PFSK-1 (cell line): ENCODE measurements around the gene KRTAP10-3.

Experiments used
- FOXP2 ChIP-seq: optimal IDR thresholded peaks from 2 replicates; pipeline ENCODE3; 2011; ENCODE audit warnings: borderline replicate concordance, control low read depth, inconsistent platforms; ENCODE audit not compliant: insufficient read depth; ENCODE audit errors: extremely low read length, extremely low read depth
- POLR2AphosphoS5 ChIP-seq: IDR thresholded peaks from 2 replicates; pipeline ENCODE4 v1.6.1; 2012; ENCODE audit warnings: low read depth, mild to moderate bottlenecking, control low read depth, low read length, moderate library complexity
- REST ChIP-seq, 2 experiments: IDR thresholded peaks; 2 replicates each; pipeline versions ENCODE4 v1.6.1 to v1.8.0; 2011 to 2012; ENCODE audit warnings: low read depth in 2 of 2, low read length in 2 of 2, control low read depth in 1 of 2, inconsistent platforms in 1 of 2, mild to moderate bottlenecking in 1 of 2, moderate library complexity in 1 of 2; ENCODE audit not compliant: insufficient read depth in 1 of 2
- SIN3A ChIP-seq: IDR thresholded peaks from 2 replicates; pipeline ENCODE4 v1.6.1; 2012; ENCODE audit warnings: mild to moderate bottlenecking, low read length, moderate library complexity, borderline replicate concordance; ENCODE audit not compliant: insufficient read depth
- TAF1 ChIP-seq: IDR thresholded peaks from 2 replicates; pipeline ENCODE4 v1.6.1; 2012; ENCODE audit warnings: low read length, control low read depth, borderline replicate concordance; ENCODE audit not compliant: insufficient read depth

Gene KRTAP10-3

GRCh38 chr21:44528634-44528995 is 30.0 kb downstream of the KRTAP10-3 start:
- TF ChIP-seq SIN3A (no peak), TAF1 (no peak), REST (IDR thresholded peaks at IDR 0.05; ENCODE audit: insufficient read depth in 1 of 2, low read depth in 2 of 2, low read length in 2 of 2) (no peak), POLR2AphosphoS5 (no peak), FOXP2 (no peak)

- TF ChIP-seq REST (IDR thresholded peaks at IDR 0.05; ENCODE audit: insufficient read depth in 1 of 2, low read depth in 2 of 2, low read length in 2 of 2): no peak
- TF ChIP-seq POLR2AphosphoS5: no peak
- no peak for TF ChIP-seq TAF1
- TF ChIP-seq FOXP2: no peak
- no peak for TF ChIP-seq SIN3A
Measured at GRCh38 chr21:44527983-44528633, 30.5 kb downstream of the KRTAP10-3 start.

- no peak for TF ChIP-seq POLR2AphosphoS5
- no peak for TF ChIP-seq TAF1
- TF ChIP-seq SIN3A: no peak
Measured at GRCh38 chr21:44527156-44527982, 31.2 kb downstream of the KRTAP10-3 start.

- TF ChIP-seq REST (IDR thresholded peaks at IDR 0.05; ENCODE audit: insufficient read depth in 1 of 2, low read depth in 2 of 2, low read length in 2 of 2) (no peak), TAF1 (no peak), FOXP2 (no peak), SIN3A (no peak), POLR2AphosphoS5 (no peak)
Measured at GRCh38 chr21:44526096-44526997, 32.2 kb downstream of the KRTAP10-3 start.

GRCh38 chr21:44525391-44526095 is 33.1 kb downstream of the KRTAP10-3 start:
- TF ChIP-seq REST (IDR thresholded peaks at IDR 0.05; ENCODE audit: insufficient read depth in 1 of 2, low read depth in 2 of 2, low read length in 2 of 2) (no peak), POLR2AphosphoS5 (no peak), SIN3A (no peak), FOXP2 (no peak), TAF1 (no peak)
